Loucy (cell line): ENCODE results near the gene TIAM1.

ENCODE experiments used
- CTCF ChIP-seq: fragments of 200-600 bp; sonication (generic); conservative IDR thresholded peaks from 2 replicates; pipeline ENCODE4 v1.5.1; 2014; ENCODE audit warnings: mild to moderate bottlenecking, antibody characterized with exemption, low read length
- EZH2phosphoT487 ChIP-seq: fragments of 200-600 bp; IDR thresholded peaks from 2 replicates; pipeline ENCODE4 v1.6.1; 2018; ENCODE audit warnings: antibody characterized with exemption, mild to moderate bottlenecking, moderate library complexity, borderline replicate concordance

GRCh38 chr21:31078216-31078615, 265.8 kb downstream of the TIAM1 start:
- TF ChIP-seq CTCF: no peak
- TF ChIP-seq EZH2phosphoT487: no peak
